Upper lobe of right lung (tissue), 1 donor: ENCODE data around the gene HLCS. TPM values are rescaled to one million over a fixed set of nuclear protein-coding genes. Genes with fewer than 3 reads are reported as not detected.

Experiments used
- ATAC-seq: fragments of 200-7000 bp; cut with Tn5 transposase; one replicate; pipeline ENCODE4 v1.9.1; 2020; ENCODE audit warnings: mild to moderate bottlenecking, moderate library complexity
- DNase-seq: peaks from one replicate; pipeline ENCODE4 v3.0.0-alpha.2; 2020
- H3K27ac ChIP-seq: fragments of 200-600 bp; one replicate; pipeline ENCODE4 v1.8.0; 2022
- H3K27me3 ChIP-seq: fragments of 200-600 bp; one replicate; pipeline ENCODE4 v1.8.0; 2022; ENCODE audit warnings: mild to moderate bottlenecking
- H3K36me3 ChIP-seq: fragments of 200-600 bp; one replicate; pipeline ENCODE4 v1.8.0; 2022
- H3K4me1 ChIP-seq: fragments of 200-600 bp; one replicate; pipeline ENCODE4 v1.8.0; 2022
- H3K4me3 ChIP-seq: fragments of 200-600 bp; one replicate; pipeline ENCODE4 v1.8.0; 2022; ENCODE audit warnings: mild to moderate bottlenecking
- H3K9me3 ChIP-seq: fragments of 200-600 bp; one replicate; pipeline ENCODE4 v1.8.0; 2022
- intact Hi-C: fragments of 100-400 bp; cut with DNase I; formaldehyde crosslinking; loops from one replicate; pipeline ENCODE4 v1.11.0; 2022
- total RNA-seq: library from RNA; stranded (reverse); fragmentation: NEBNext Ultra II Directional; extraction: Animal tissue kit (Norgen Biotek cat#: 25700); gene quantifications from one replicate; pipeline ENCODE4 v1.2.1, GENCODE V29; 2021
- TF ChIP-seq, protein P1 (sequence below): fragments of 200-600 bp; IDR thresholded peaks from one replicate; pipeline ENCODE4 v1.8.0; 2022; ENCODE audit warnings: antibody characterized with exemption
- donor health status: DM: no; HTN: yes; CAD: no; lungs with severe emphysema.

HLCS gene
- total RNA-seq, 1 donor from 2014 or later, result 16.0 TPM

DNA sequence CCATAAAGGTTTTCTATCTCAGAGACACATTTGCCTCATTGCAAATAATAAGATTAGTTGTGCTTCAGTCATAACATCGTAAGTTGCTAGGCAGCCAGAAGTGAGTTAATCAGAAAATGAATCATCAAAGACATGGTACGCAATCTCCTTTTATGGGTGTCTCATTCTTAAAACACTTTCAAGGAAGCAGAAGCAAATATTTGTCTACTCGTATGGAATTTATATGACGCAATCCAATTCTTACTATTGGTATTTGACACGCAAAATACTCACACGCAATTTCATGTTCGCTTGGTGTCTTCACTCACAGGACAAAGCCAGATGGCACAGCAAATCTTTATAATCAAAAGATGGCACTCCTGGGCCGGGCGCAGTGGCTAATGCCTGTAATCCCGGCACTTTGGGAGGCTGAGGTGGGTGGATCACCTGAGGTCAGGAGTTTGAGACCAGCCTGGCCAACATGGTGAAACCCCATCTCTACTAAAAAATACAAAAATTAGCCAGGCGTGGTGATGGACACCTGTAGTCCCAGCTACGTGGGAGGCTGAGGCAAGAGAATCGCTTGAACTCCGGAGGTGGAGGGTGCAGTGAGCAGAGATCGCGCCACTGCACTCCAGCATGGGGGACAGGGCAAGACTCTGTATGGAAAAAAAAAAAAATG lies 56.4 kb downstream of the HLCS start:
- Histone ChIP-seq H3K36me3 (no peaks in the 10 kb centered on the region), H3K4me1 (no peaks in the 10 kb centered on the region), H3K27ac (no peak overlapping the region), H3K27me3 (no peaks in the 10 kb centered on the region), H3K4me3 (no peak overlapping the region), H3K9me3 (no peaks in the 10 kb centered on the region)
- intact Hi-C loops, result no loop called here
- TF ChIP-seq, protein P1, sequence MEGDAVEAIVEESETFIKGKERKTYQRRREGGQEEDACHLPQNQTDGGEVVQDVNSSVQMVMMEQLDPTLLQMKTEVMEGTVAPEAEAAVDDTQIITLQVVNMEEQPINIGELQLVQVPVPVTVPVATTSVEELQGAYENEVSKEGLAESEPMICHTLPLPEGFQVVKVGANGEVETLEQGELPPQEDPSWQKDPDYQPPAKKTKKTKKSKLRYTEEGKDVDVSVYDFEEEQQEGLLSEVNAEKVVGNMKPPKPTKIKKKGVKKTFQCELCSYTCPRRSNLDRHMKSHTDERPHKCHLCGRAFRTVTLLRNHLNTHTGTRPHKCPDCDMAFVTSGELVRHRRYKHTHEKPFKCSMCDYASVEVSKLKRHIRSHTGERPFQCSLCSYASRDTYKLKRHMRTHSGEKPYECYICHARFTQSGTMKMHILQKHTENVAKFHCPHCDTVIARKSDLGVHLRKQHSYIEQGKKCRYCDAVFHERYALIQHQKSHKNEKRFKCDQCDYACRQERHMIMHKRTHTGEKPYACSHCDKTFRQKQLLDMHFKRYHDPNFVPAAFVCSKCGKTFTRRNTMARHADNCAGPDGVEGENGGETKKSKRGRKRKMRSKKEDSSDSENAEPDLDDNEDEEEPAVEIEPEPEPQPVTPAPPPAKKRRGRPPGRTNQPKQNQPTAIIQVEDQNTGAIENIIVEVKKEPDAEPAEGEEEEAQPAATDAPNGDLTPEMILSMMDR, result no peak
- peak; percentile 62 for ATAC-seq
- no peak for DNase-seq

DNA sequence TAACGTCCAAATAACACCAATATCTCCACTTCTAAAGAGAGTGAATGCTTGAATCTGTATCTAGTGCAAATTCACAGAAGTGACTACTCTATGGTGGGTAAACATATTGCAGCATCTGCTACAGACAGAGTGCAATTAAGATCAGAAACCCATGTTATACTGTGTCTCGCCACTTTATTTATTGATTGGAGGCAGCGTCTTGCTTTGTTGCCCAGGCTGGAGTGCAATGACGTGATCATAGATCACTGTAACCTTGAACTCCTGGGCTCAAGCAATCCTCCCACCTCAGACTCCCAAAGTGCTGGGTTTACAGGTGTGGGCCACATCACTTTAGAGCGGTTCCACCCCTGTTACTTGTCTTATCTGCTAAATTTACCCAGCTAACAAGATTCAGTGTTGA lies 57.0 kb downstream of the HLCS start:
- no peak overlapping the region for H3K4me3 ChIP-seq
- no peak for DNase-seq
- H3K9me3 ChIP-seq, result no peaks in the 10 kb centered on the region
- no peaks in the 10 kb centered on the region for H3K4me1 ChIP-seq
- no peak overlapping the region for H3K27ac ChIP-seq
- intact Hi-C loops, result no loop called here
- no peaks in the 10 kb centered on the region for H3K27me3 ChIP-seq
- H3K36me3 ChIP-seq, result no peaks in the 10 kb centered on the region
- ATAC-seq, result no peak
- TF ChIP-seq, protein P1, result no peak

DNA sequence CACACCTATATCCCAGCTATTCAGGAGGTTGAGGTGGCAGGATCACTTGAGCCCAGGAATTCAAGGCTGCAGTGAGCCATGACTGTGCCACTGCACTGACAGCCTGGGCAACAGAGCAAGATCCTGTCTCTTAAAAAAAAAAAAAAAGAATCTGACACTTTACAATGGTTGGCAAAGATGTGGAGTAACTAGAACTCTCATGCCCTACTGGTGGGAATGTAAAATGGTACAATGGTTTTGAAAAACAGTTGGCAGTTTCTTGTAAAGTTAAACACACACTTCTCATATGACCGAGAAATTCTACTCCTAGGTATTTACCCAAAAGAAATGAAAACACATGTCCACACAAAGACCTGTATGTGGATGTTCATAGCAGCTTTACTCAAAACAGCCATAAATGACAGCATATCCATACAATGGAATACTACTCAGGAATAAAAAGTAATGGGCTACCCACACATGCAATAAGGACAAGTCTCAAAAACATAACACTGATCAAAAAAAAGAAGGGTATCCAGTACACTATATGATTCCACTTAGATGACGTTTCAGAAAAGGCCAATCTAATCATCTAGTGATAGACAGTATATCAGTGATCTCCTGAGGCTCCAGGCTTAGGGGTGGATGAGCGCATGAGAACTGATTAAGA lies 58.1 kb downstream of the HLCS start:
- no peak for ATAC-seq
- intact Hi-C loops, result no loop called here
- H3K9me3 ChIP-seq, result no peaks in the 10 kb centered on the region
- H3K27me3 ChIP-seq, result no peaks in the 10 kb centered on the region
- TF ChIP-seq, protein P1, result no peak
- H3K4me3 ChIP-seq, result no peak overlapping the region
- no peaks in the 10 kb centered on the region for H3K36me3 ChIP-seq
- H3K27ac ChIP-seq, result no peak overlapping the region
- no peak for DNase-seq
- H3K4me1 ChIP-seq, result no peaks in the 10 kb centered on the region

DNA sequence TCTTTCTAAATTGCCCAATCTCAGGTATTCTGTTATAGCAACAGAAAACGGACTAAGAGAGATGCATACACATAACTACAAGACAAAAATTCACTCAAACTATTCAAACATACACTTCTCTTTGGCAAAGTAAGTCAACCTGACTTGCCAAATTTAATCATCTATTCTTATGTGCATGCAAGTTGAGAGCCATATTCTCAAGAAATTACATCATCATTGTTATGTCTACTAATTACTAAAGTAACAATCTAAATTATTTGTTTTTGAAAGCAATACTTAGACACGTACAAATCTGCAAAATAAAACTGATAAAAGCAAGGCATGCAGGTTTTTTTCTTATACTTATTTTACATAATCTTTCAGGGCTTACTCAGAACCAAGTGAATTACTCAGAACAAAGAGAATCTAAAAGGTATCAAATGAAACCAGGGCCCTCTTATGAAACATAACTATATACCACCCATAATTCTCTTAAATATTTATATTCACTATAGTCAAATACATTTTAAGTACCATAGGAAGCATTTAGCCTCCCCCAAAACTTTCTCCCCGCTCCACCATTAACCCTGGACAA lies 62.3 kb downstream of the HLCS start:
- TF ChIP-seq, protein P1, result no peak
- H3K27me3 ChIP-seq, result no peaks in the 10 kb centered on the region
- no peaks in the 10 kb centered on the region for H3K4me1 ChIP-seq
- intact Hi-C loops, result no loop called here
- no peaks in the 10 kb centered on the region for H3K36me3 ChIP-seq
- DNase-seq (no peak), ATAC-seq (no peak)
- no peak overlapping the region for H3K4me3 ChIP-seq
- H3K27ac ChIP-seq, result no peak overlapping the region
- H3K9me3 ChIP-seq, result no peaks in the 10 kb centered on the region

DNA sequence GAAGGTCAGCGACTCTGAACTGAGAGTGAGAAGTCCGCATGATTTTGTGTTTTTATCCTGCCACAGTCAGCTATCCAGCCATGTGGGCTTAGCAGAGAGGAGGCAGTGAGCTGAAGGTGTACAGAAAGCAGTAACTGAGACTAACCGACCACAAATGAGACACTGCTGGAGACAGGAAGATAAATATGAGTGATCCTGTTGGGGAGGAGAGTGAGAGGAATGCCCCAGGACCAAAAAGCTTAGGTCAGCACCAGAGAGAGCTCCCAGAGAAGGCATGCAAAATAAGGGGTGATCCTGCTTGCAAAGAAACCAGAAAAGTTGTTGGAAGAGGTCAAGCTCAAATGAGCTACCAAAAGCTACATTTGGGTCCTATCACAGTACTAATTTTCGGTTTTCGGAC lies 63.7 kb downstream of the HLCS start:
- no peaks in the 10 kb centered on the region for H3K36me3 ChIP-seq
- ATAC-seq (no peak), DNase-seq (no peak)
- TF ChIP-seq, protein P1, result no peak
- no peaks in the 10 kb centered on the region for H3K4me1 ChIP-seq
- no peak overlapping the region for H3K27ac ChIP-seq
- intact Hi-C loops, result no loop called here
- no peak overlapping the region for H3K4me3 ChIP-seq
- no peaks in the 10 kb centered on the region for H3K27me3 ChIP-seq
- no peaks in the 10 kb centered on the region for H3K9me3 ChIP-seq
